Astrocyte (in vitro differentiated cells and primary cell): ENCODE results near the gene GTF3A.

Source experiments
- EZH2 ChIP-seq: IDR thresholded peaks from 2 replicates; pipeline ENCODE4 v1.6.1; 2012; ENCODE audit warnings: mild to moderate bottlenecking, low read length, inconsistent platforms; ENCODE audit not compliant: insufficient read depth
- TF ChIP-seq, protein P1 (sequence below): IDR thresholded peaks from 2 replicates; pipeline ENCODE4 v1.5.1; 2011; ENCODE audit warnings: low read depth, mild to moderate bottlenecking, inconsistent platforms, low read length, moderate library complexity; ENCODE audit not compliant: insufficient read depth

DNA sequence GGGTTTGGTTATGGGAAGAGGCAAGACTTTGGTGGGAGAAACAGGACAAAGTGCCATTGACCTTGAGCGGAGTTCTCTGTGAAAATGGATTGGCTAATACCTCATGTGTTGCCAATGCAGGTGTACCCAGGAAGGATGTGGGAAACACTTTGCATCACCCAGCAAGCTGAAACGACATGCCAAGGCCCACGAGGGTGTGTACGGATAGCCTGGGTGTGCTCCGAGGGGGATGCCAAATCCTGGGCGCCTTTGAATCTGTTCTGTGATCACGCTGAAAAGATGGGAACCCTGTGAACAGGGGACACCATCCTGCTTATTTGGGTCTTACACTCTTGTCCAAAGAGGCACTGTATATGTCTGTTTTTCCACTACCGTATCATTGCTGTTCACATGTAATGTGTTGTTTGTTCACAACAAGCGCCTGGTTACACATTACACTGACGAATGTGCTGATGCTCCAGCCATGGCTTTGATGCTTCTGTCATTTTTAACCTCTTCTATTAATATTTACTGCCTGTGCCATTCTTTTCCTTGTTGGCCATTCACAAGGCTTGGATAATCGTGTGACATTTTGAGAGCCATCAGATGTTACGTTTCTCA lies 8.3 kb downstream of the GTF3A start:
- TF ChIP-seq, protein P1, sequence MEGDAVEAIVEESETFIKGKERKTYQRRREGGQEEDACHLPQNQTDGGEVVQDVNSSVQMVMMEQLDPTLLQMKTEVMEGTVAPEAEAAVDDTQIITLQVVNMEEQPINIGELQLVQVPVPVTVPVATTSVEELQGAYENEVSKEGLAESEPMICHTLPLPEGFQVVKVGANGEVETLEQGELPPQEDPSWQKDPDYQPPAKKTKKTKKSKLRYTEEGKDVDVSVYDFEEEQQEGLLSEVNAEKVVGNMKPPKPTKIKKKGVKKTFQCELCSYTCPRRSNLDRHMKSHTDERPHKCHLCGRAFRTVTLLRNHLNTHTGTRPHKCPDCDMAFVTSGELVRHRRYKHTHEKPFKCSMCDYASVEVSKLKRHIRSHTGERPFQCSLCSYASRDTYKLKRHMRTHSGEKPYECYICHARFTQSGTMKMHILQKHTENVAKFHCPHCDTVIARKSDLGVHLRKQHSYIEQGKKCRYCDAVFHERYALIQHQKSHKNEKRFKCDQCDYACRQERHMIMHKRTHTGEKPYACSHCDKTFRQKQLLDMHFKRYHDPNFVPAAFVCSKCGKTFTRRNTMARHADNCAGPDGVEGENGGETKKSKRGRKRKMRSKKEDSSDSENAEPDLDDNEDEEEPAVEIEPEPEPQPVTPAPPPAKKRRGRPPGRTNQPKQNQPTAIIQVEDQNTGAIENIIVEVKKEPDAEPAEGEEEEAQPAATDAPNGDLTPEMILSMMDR: no peak
- TF ChIP-seq EZH2: no peak
